NT2/D1 (cell line): ENCODE measurements around the gene PILRA.

Source experiments
- YY1 ChIP-seq: IDR thresholded peaks from 2 replicates; pipeline ENCODE4 v1.6.1; 2011; ENCODE audit not compliant: insufficient read length, insufficient read depth
- ZNF274 ChIP-seq: IDR thresholded peaks from 2 replicates; pipeline ENCODE4 v1.6.1; 2011; ENCODE audit warnings: mild to moderate bottlenecking, low read depth, low read length

GRCh38 chr7:100449190-100449795 is 76.0 kb downstream of the PILRA start:
- TF ChIP-seq ZNF274 (no peak), YY1 (no peak)
